HG02798 (cell line): Measurements from ENCODE around the gene TOX2.

ENCODE experiments used
- ATAC-seq: cut with Tn5 transposase; IDR thresholded peaks from one replicate; pipeline ENCODE4 v1.9.1; 2021; ENCODE audit warnings: mild to moderate bottlenecking; ENCODE audit not compliant: unreplicated experiment, poor library complexity

TOX2 gene

GRCh38 chr20:43974695-43975094 is 60.0 kb downstream of the TOX2 start:
- no peak for ATAC-seq

- no peak for ATAC-seq
Observed at GRCh38 chr20:43975096-43975768, 60.6 kb downstream of the TOX2 start.

GRCh38 chr20:43976547-43976946 is 61.9 kb downstream of the TOX2 start:
- ATAC-seq, result no peak

GRCh38 chr20:43977252-43977651 is 62.6 kb downstream of the TOX2 start:
- no peak for ATAC-seq

- no peak for ATAC-seq
Observed at GRCh38 chr20:43977962-43978361, 63.3 kb downstream of the TOX2 start.

GRCh38 chr20:43979576-43980105 is 65.0 kb downstream of the TOX2 start:
- no peak for ATAC-seq

- ATAC-seq, result no peak
Observed at GRCh38 chr20:43981540-43981939, 66.9 kb downstream of the TOX2 start.

- no peak for ATAC-seq
Observed at GRCh38 chr20:43982016-43982415, 67.4 kb downstream of the TOX2 start.

GRCh38 chr20:43982886-43983285 is 68.2 kb downstream of the TOX2 start:
- no peak for ATAC-seq

GRCh38 chr20:43983359-43983758 is 68.7 kb downstream of the TOX2 start:
- no peak for ATAC-seq

GRCh38 chr20:43983904-43984361 is 69.3 kb downstream of the TOX2 start:
- ATAC-seq, result no peak

- ATAC-seq, result no peak
Observed at GRCh38 chr20:43984587-43984986, 69.9 kb downstream of the TOX2 start.

GRCh38 chr20:43985121-43985520 is 70.5 kb downstream of the TOX2 start:
- no peak for ATAC-seq

GRCh38 chr20:43985608-43986316 is 71.1 kb downstream of the TOX2 start:
- no peak for ATAC-seq

GRCh38 chr20:43987018-43987417 is 72.4 kb downstream of the TOX2 start:
- ATAC-seq, result no peak

- no peak for ATAC-seq
Observed at GRCh38 chr20:43987531-43987930, 72.9 kb downstream of the TOX2 start.

GRCh38 chr20:43988451-43988850 is 73.8 kb downstream of the TOX2 start:
- ATAC-seq, result no peak

- no peak for ATAC-seq
Observed at GRCh38 chr20:43988867-43989266, 74.2 kb downstream of the TOX2 start.

- ATAC-seq, result no peak
Observed at GRCh38 chr20:43991261-43991660, 76.6 kb downstream of the TOX2 start.

GRCh38 chr20:43991982-43992381 is 77.3 kb downstream of the TOX2 start:
- no peak for ATAC-seq

- ATAC-seq, result no peak
Observed at GRCh38 chr20:43992885-43993284, 78.2 kb downstream of the TOX2 start.

- no peak for ATAC-seq
Observed at GRCh38 chr20:43993560-43993959, 78.9 kb downstream of the TOX2 start.
